Tongue (tissue), 2 donors: ENCODE results near the gene SLC16A9. TPM values are rescaled to one million over a fixed set of nuclear protein-coding genes. Genes with fewer than 3 reads are reported as not detected.
"Not testable (repeated sequence)": the region's sequence is repeated elsewhere in the genome, so short reads cannot be mapped to it uniquely, and the experiment has no call there.

Experiments used
- DNase-seq: peaks from one replicate; pipeline ENCODE4 v3.0.0-alpha.2; 2015
- total RNA-seq: library from RNA; depleted of rRNA; stranded (reverse); fragments of >200 nt; gene quantifications from one replicate; pipeline ENCODE4 v1.2.3, GENCODE V29; 2014

SLC16A9 gene
- total RNA-seq, 1 donor from 2014 or later: 9.5 TPM

DNA sequence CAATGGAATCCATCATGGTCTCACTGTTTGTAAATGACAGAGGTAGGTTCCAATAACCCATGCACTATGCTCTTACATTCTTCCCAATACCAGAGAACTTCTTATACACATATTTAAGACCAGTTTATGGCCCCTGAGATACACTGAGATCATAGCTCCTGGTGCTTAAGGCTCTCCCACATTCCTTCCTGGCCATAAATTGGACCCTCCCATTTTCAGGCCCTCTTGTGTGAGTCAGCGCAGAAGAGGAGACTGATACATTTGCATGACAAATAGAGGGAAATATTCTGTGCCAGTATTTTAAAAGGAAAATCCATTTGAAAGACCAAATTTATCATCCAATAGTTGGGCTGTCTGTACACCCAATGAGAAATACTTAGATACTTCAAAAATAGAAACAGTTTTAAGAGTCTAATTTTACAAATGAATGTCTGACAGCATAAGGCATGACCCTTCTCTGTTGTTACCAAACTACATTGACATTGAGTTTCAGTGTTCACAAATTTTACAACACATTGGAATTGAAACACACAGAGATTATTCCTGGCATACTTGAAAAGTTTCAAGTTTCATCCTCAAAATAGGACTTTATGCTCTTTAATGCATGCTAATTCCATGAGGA is 35.3 kb downstream of the SLC16A9 start:
- DNase-seq: no peak

DNA sequence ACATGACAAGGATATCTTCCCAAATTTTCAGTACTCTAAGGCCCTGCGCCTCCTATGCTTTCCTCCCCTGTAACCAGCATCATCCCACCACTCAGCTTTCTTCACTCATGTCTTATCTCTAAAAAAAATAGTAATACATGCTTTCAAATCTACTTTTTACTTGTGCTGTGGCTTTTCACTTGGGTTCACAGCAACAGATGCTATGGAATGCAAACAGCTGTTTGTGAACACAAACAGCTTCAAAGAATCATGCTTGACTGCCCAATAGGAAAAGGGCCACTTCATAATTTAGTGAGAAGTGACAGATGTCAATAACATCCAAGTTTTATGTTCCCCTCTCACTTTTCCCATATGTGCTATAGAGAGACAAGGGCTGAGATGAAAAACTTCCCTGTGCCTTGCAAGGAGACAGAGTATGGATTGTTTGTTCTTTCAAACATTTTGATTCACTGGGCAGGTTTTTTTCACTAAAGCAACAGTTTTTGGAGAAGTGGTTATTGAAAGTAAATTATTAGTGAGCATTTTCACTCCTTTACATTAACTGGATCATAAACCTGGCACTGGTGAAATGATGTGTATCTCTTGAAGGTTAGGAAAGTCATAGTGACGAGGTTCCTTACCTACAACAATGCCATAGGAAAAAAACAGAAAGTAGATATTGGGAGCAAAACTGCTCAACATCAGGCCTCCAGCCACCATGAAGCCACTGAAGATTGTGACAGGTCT is 37.3 kb downstream of the SLC16A9 start:
- no peak for DNase-seq

DNA sequence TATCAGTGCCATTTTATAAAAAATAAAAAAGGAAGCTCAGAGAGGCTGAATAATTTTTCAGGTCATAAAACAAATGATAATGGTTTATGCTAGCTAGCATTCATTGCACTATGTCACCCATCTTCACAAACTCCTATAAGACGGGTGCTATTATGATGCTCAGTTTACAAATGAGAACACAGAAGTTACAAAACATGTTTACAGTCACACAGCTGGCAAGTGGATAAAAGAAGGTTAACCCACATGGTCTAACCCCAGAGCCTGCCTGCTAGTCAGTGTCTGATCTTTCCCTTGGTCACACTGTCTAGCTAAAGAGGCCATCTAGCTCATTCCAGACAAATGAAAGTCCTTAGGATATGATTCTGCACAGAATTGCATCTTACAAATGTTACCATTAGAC is 39.4 kb downstream of the SLC16A9 start:
- DNase-seq: no peak

DNA sequence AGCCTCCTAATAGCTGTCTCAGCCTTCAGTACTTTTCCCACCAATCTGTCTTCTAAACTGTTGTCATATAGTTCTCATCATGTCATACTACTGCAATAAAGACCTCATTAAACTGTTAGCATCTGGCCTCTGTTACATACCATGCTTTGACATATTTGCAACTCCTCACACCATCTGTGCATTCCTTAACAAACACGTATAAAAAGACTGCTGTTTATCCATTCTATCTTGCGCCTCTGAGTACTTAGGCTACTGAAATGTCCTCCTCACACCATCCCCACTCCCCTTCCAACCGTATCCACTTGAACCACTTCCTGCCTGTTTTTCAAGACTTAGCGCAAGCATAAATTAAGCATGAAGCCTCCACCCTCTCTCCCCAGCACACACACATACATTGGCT is 41.6 kb downstream of the SLC16A9 start:
- DNase-seq: peak; percentile 24

DNA sequence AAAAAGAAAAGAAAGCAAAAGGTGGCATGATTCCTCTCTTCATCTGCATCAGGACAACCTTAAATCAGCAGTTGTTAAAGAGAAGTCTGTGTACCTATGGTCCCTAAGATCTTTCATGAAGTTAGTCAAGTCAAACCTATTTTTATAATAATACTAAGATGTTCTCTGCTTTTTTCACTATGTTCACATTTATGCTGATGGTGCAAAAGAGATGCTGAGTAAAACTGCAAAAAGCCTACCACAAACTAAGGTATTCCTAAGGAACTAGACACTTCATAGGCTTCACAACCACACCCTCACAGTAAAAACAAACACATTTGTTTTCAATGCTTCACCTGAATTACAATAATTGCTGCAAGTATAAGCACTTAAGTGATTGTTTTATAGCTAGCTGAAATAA is 43.3 kb downstream of the SLC16A9 start:
- no peak for DNase-seq

DNA sequence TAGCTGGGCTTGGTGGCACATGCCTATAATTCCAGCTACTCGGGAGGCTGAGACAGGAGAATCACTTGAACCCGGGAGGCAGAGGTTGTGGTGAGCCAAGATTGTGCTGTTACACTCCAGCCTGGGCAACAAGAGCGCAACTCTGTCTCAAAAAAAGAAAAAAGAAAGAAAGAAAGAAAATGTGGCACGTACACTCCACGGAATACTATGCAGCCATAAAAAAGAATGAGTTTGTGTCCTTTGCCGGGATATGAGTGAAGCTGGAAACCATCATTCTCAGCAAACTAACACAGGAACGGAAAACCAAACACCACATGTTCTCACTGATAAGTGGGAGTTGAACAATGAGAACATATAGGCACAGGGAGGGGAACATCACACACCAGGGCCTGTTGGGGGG is 46.4 kb downstream of the SLC16A9 start:
- not testable (repeated sequence) for DNase-seq

DNA sequence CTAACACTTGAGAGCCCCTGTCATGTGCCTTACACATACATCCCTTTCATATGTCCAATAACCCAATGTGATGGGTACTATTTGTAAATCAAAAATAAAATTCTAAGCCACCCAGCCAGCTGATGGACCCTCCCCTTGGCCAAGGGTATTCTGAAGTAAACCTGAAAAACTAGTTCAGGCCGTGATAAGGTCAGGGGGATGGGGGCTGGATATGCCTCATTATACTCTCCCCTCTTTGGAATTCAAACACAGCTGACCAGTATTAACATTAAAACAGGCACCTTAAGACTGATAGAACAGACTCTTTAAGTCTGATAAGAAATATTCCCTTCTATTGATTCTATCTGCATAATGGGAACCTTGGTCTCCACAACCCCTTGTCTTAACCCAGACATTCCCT is 51.9 kb downstream of the SLC16A9 start:
- DNase-seq: no peak

DNA sequence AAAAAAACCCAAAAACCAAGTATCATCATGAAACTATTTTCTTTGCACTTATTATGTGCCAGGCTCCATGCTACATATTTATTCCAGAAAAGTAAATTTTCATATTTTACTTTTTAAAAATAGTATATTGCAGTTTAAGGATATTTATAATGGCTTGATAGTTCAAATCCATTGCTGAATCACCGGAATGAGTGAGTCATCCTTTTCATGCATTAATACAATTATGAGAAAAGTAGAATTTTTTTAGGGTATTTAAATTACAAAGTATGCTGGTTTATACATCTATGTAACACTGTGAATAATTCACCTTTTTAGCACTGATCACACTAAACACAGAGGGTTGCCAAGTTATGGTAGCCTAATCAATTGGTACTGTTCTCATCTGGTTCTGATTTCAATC is 54.3 kb downstream of the SLC16A9 start:
- no peak for DNase-seq

DNA sequence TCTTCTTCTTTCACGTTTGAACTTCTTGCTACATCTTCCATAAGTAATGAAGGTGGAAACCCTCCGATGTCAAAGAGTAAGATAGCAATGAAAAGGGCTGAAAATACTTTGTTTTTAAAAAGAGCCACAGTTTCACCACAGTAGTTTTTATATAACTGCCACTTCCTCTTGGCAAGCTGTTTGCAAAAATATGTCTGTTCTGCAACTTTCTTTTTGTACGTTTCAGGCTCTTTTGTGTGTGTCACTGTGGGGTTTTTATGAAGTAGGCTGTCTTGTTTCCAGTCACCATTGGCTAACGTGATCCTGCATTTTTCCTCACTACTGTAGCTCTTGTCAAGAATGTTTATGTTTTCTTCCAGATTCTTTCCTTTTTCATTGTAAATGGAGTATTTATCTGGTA is 55.6 kb downstream of the SLC16A9 start:
- no peak for DNase-seq

DNA sequence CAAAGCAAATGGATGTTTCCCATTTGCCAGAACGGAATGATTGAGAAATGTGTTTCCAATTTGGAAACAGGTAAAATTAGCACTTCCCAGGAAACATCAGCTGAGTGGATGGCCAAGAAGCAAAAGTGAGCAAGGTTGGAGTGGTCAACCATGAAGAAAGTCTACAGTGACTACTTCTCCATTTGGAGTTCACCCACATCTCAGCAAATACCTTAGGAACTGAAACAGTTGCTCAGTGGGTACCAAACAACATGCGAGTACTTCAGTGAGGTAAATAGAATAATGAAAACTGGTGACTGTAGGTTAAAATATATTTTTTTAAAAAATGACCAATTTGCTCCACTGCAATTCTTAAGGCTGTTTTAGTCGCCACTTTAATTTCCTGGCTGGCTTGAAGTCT is 57.7 kb downstream of the SLC16A9 start:
- DNase-seq: no peak

DNA sequence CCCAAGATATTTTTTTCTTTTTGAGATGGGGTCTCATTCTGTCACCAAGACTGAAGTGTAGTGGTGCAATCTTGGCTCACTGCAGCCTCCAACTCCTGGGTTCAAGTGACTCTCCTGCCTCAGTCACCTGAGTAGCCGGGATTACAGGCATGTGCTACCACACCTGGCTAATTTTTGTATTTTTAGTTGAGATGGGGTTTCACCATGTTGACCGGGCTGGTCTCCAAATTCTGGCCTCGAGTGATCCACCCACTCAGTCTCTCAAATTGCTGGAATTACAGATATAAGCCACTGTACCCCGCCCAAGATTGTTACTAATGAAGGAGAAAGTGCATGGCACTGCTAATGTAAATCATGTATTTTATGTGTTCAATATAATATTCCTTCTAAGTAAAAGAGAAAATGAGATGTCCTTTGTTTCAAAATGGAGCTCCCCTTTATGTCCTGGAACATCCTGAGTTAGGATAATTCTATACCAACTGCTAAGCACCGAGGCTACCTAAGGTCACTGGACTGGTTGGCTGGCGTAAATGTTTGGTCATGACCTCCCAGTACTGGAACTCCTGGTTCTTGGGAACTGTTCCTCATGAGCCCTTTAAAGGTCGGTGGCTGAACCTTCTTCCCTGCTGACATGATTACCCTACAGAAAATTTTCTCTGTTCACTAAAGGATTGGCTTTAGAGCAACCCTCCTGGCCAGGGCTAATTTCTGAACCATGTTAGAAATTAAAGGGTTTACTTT is 59.9 kb downstream of the SLC16A9 start:
- no peak for DNase-seq

DNA sequence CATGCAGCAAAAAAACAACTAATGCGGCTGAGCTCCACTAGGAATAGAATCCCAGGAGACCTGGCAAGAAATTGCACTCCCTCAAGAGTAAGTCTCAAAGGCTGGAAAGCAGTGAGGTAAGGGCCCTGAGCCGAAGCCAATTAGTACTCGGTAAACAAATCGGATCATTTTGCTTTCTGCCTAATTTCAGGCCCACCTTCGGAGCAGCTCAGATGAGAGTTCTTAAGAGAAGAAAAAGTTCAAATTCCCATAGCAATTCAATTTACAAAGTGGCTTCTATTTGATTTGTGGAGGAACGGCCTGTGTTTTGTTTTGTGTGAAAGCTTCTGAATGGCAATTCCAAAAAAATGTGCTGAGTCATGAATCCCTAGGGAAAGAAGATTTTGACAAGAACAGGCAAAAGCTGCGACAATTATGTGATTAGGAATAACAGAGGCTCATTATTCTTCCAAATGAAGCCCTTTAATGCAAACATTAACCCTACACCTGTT is 60.9 kb downstream of the SLC16A9 start:
- no peak for DNase-seq

DNA sequence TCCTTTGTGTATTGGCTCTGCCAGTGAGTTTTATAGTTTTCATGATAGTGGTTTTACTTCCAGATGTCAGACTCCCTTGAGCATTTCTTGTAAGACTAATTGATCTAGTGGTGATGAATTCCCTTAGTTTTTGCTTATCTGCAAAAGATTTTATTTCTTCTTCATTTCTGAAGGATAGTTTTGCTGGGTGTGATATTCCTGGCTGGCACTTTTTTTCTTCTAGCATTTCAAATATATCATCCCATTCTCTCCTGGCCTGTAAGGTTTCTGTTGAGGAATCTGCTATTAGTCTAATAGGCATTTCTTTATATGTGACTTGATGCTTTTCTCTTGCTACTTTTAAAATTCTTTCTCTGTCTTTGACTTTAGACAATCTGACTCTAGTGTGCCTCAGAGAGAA is 64.8 kb downstream of the SLC16A9 start:
- no peak for DNase-seq

DNA sequence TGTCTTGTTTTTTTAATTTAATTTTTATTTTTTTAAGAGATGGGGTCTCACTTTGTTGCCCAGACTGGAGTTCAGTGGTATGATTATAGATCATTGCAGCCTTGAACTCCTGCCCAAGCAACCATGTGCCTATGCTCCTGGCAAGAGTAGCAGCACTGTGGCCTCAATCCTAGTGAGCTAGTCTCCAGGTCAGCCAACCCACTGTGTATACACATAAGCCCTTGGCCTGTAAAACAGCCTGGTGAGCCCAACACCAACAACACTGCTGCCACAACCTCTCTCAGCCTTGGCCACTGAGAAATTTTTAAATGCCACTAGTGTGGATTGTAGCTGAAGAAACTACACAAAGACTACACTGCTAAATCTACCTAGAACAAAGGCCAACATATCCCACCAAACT is 68.0 kb downstream of the SLC16A9 start:
- DNase-seq: not testable (repeated sequence)

DNA sequence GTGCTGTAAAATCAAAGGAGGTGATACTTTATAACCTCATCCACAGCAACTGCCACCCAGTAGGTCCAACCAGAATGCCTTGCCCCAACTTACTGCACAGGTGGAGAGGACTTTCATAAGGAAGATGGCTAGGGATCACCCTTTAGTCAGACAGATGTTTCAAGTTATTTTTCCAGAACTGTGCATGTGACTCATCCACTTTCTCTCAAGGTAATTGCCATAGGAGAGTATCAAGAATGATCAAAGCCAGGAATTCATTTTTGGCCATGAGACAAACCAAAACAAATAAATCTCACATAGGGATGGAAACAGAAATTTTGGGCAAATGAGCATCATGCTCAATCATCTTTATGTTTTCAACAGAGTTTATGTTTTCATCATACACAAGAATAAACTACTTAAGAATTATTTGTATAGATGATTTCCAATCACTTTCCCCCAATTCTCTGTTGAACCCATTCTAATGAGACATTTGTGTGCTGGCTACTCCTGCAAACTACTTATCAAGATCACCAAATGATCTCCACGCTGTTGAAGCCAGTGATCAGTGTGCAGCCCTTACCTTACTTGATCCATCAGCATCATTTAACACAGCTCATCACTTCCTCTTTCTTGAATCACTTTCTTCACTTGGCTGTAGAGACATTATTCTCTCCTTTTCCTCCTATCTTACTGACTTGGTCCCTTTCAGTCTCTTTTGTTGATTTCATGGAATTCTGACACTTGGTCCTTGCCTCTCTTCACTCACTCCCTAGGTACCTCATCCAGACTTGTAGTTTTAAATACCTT is 74.0 kb downstream of the SLC16A9 start:
- no peak for DNase-seq

DNA sequence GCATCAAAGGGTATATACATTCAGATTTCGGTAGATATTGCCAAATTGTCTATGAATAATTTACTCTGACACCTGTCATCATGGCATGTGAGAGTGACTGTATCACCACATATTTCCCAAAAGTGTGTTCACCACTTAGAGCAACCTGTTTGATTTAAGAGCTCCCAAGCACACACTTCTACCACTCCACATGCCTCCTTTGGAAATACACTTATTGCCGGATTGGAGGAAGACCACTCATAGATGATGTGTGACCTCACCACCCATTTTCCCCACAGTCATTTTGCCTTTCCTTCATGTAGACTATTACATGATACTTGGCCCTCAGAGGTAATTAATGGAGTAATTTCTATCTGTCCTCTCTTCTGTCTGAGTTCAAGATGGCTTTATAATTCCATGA is 75.5 kb downstream of the SLC16A9 start:
- DNase-seq: no peak

DNA sequence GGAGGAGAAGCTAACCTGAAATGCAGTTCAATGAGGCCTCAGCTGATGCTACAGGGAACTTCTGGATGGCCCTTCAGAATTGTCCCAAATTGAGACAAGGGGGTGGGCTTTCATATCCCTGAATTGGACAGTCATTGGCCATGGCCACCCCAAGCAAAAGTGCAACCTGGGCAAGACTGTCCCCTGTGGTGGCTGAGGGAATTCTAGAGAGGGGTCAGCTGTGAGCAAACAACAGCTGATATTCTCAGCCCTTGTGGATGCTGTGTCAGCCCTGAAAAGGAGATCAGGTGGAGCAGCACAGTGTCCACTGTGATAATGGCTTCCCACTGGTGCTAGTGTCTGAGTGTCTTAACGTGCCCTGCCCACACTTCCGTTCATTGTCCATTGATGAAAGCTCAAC is 76.6 kb downstream of the SLC16A9 start:
- no peak for DNase-seq

DNA sequence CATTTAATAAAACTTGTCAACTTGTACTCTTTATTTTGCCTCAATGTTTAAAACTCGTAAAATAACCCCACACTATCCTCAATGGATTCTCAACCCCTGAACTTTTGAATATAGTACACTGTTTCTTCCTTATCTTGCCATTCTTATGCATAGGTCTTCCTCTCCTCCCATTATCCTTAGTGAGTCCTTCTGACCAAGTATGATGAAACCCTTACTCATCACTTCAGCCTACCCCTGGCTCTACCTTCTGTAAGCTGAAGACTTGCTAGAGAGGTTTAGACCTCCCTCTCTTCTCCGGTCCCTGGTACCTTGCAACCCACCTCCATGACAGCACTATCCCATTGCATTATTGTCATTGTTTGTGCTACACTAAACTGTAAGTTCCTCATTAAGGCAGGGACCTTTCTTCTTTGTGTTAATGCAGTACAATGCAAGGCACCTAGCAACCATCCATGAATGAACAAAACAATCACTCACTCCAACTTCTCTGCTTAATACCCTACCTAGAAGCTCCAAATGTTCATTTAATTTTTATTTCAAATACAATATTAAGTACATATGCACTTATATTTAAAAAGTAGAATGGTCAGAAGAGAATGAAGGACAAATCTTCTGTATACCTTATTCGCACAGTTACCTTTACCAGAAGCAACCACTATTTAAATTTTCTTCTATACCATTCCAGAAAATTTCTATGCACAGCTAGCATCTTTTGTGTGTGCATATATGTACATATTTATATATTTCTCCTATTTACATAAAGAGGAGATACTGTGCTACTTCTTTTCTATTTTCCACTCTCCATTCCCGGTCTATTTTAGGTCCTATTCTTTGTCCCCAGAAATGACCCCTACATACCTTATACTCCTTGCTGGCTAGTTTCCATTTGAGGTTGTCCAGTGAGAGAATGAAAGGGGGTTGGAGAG is 77.5 kb downstream of the SLC16A9 start:
- no peak for DNase-seq

DNA sequence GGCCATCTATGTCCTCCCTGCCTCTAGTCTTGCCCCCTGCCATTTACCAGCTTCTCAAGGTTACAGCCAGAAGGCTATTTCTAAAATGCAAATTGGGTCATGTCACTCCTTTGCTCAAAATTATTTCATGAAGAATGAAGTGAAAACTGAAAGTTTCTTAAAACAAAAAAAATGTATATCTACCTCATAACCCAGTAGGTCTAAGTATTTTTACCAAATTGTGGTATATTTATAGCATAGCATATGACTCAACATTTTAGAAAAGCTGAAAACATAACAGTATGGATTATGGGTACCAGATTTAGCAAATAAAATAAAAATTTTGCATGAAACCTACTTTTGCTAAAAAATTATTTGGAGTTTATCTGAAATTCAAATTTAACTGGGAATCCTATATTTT is 78.4 kb downstream of the SLC16A9 start:
- no peak for DNase-seq

DNA sequence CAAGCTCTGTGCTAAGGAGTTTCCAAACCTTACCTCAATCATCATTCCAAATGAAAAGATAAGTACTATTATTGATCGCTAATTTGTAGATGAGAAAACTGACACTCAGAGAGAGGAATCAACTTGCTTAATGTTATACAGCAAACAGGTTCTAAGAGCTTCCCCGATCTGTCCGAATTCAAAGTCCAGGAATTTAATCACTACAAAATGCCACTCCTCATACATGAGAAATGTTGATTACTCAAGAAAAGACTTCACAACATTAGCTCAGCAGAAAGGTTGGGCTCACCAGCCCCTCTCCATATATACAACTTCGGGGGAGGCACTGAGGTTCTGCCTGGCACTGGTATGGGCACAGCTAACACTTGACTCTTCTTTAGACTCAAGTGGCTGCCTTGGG is 80.7 kb downstream of the SLC16A9 start:
- DNase-seq: no peak

DNA sequence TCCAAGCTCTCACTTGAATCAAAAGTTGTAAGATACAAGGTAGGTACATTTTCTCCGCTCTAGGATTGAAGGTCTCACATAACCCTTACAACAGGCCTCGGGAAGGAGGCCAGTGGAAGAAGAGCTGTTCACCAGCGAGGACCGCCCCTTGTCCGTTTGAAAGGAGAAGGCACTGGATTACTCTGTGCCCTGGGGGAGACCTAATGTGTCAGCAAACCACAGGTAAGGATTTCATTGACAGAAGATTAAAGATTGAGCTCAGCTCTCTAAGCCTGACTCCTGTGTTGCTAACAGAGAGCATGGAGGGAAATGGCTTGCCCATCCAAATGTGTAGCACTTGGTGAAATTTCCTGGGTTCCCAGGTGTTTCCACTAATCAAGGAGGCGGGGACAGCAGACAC is 81.2 kb downstream of the SLC16A9 start:
- no peak for DNase-seq
